Transverse colon (tissue), 4 donors: ENCODE results near the gene ARHGAP22.

Source experiments
- POLR2A ChIP-seq: fragments of 450-650 bp; IDR thresholded peaks from one replicate; pipeline ENCODE4 v1.6.1; 2016; ENCODE audit warnings: antibody characterized with exemption, mild to moderate bottlenecking, moderate library complexity
- POLR2AphosphoS5 ChIP-seq, 3 donors: sonication (generic); formaldehyde crosslinking; IDR thresholded peaks; one replicate each; pipeline ENCODE4 v1.6.1; 2016; ENCODE audit warnings: antibody characterized with exemption in 3 of 3
- TF ChIP-seq, protein P1 (sequence below), 5 experiments: fragments of 200-600 bp in 3 of 5; fragments of 450-650 bp in 2 of 5; sonication (generic) in 3 of 5; IDR thresholded peaks; 1 replicate in 2 of 5; 2 replicates in 3 of 5; pipeline ENCODE4 v1.5.1; 2016 to 2017; ENCODE audit warnings: antibody characterized with exemption in 5 of 5, inconsistent platforms in 3 of 5, mild to moderate bottlenecking in 2 of 5, moderate library complexity in 1 of 5

DNA sequence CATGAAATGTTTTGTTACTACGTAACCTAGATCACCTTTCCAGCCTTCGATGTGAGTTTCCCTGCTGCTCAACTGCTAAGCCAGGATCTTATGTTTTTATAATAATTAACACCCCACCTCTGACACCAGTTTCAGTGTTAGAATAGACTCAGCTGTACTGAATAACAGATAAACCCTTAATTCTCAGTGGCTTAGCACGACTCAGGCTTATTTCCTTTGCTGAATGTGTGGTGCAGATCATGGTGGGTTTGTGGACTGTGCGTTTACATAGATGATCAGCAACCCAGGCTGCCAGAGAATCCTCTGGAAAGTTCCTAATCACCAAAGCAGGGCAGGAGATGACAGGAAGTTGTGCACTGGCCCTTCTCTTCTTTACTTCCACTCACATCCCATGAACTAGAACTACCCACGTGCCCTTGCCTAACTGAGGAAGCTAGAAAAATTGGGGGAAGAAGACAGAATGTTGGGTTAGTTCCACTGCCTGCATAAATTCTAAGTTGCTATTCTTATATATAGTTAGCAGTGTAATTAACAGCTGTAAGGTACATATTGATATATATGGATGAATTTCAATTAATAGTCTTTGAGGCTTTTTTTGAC lies 186.6 kb downstream of the ARHGAP22 start:
- TF ChIP-seq POLR2AphosphoS5 (IDR thresholded peaks at IDR 0.05) (no peak), POLR2A (no peak)
- TF ChIP-seq, protein P1, sequence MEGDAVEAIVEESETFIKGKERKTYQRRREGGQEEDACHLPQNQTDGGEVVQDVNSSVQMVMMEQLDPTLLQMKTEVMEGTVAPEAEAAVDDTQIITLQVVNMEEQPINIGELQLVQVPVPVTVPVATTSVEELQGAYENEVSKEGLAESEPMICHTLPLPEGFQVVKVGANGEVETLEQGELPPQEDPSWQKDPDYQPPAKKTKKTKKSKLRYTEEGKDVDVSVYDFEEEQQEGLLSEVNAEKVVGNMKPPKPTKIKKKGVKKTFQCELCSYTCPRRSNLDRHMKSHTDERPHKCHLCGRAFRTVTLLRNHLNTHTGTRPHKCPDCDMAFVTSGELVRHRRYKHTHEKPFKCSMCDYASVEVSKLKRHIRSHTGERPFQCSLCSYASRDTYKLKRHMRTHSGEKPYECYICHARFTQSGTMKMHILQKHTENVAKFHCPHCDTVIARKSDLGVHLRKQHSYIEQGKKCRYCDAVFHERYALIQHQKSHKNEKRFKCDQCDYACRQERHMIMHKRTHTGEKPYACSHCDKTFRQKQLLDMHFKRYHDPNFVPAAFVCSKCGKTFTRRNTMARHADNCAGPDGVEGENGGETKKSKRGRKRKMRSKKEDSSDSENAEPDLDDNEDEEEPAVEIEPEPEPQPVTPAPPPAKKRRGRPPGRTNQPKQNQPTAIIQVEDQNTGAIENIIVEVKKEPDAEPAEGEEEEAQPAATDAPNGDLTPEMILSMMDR (IDR thresholded peaks at IDR 0.05) = no peak
